ENCODE results near the gene NEK6.
A peak's percentile ranks its signal among the peaks of the same experiment; 100 is the strongest.

The NEK6 gene

GRCh38 chr9:124292696-124293593 lies 35.2 kb downstream of the NEK6 start:
- H3K4me1 Mint-ChIP-seq (ENCODE audit: low read depth in 2 of 2): peaks cover 23 to 26% of the 10 kb centered on the region in 2 donors
- DNase-seq (no peak), ATAC-seq (replicated peaks) (no peak)
- H3K9me3 Mint-ChIP-seq: no peaks in the 10 kb centered on the region
- peak overlapping the region; percentile 84 to 88 for H3K27ac Mint-ChIP-seq
- no peak overlapping the region for H3K4me3 Mint-ChIP-seq
- no peaks in the 10 kb centered on the region for H3K36me3 Mint-ChIP-seq (ENCODE audit: insufficient read depth)
- H3K27me3 Mint-ChIP-seq: no peaks in the 10 kb centered on the region

GRCh38 chr9:124293718-124294506 lies 36.2 kb downstream of the NEK6 start:
- DNase-seq (peak in 1 of 3 experiments; percentile 9), ATAC-seq (replicated peaks) (no peak)
- Mint-ChIP-seq H3K27me3 (no peaks in the 10 kb centered on the region), H3K4me1 (ENCODE audit: low read depth in 2 of 2) (peaks cover 23 to 28% of the 10 kb centered on the region in 2 donors), H3K9me3 (no peaks in the 10 kb centered on the region), H3K36me3 (ENCODE audit: insufficient read depth) (no peaks in the 10 kb centered on the region), H3K4me3 (no peak overlapping the region), H3K27ac (peak overlapping the region; percentile 68 to 79)

- Mint-ChIP-seq H3K4me3 (no peak overlapping the region), H3K36me3 (ENCODE audit: insufficient read depth) (no peaks in the 10 kb centered on the region), H3K9me3 (no peaks in the 10 kb centered on the region), H3K27ac (peak overlapping the region; percentile 63 to 79), H3K27me3 (no peaks in the 10 kb centered on the region), H3K4me1 (ENCODE audit: low read depth in 2 of 2) (peaks cover 27 to 38% of the 10 kb centered on the region in 2 donors)
- DNase-seq: no peak
- ATAC-seq (replicated peaks): no peak
These were observed 37.5 kb downstream of the NEK6 start for GRCh38 chr9:124295159-124295794.

- Mint-ChIP-seq H3K9me3 (no peaks in the 10 kb centered on the region), H3K4me3 (no peak overlapping the region), H3K27ac (no peak overlapping the region), H3K4me1 (ENCODE audit: low read depth in 2 of 2) (peaks cover 24 to 40% of the 10 kb centered on the region in 2 donors), H3K27me3 (no peaks in the 10 kb centered on the region), H3K36me3 (ENCODE audit: insufficient read depth) (no peaks in the 10 kb centered on the region)
- DNase-seq (no peak), ATAC-seq (replicated peaks) (no peak)
These were observed 38.3 kb downstream of the NEK6 start for GRCh38 chr9:124296094-124296493.

- DNase-seq: no peak
- Mint-ChIP-seq H3K27ac (no peak overlapping the region), H3K27me3 (no peaks in the 10 kb centered on the region), H3K36me3 (ENCODE audit: insufficient read depth) (no peaks in the 10 kb centered on the region), H3K4me1 (ENCODE audit: low read depth in 2 of 2) (peaks cover 16 to 40% of the 10 kb centered on the region in 2 donors), H3K4me3 (no peak overlapping the region), H3K9me3 (no peaks in the 10 kb centered on the region)
- no peak for ATAC-seq (replicated peaks)
These were observed 39.2 kb downstream of the NEK6 start for GRCh38 chr9:124296796-124297550.

- Mint-ChIP-seq H3K36me3 (ENCODE audit: insufficient read depth) (peaks cover 2% of the 10 kb centered on the region), H3K4me1 (ENCODE audit: low read depth in 2 of 2) (peaks cover 13 to 39% of the 10 kb centered on the region in 2 donors), H3K27me3 (no peaks in the 10 kb centered on the region), H3K4me3 (no peak overlapping the region), H3K27ac (no peak overlapping the region), H3K9me3 (no peaks in the 10 kb centered on the region)
- no peak for DNase-seq
- ATAC-seq (replicated peaks): no peak
These were observed 39.8 kb downstream of the NEK6 start for GRCh38 chr9:124297551-124297901.

- H3K27me3 Mint-ChIP-seq: no peaks in the 10 kb centered on the region
- no peak overlapping the region for H3K4me3 Mint-ChIP-seq
- ATAC-seq (replicated peaks): no peak
- H3K4me1 Mint-ChIP-seq (ENCODE audit: low read depth in 2 of 2): peaks cover 10 to 36% of the 10 kb centered on the region in 2 donors
- peaks cover 5% of the 10 kb centered on the region for H3K36me3 Mint-ChIP-seq (ENCODE audit: insufficient read depth)
- no peaks in the 10 kb centered on the region for H3K9me3 Mint-ChIP-seq
- peak overlapping the region; percentile 25 to 83 for H3K27ac Mint-ChIP-seq
- DNase-seq: no peak
These were observed 40.3 kb downstream of the NEK6 start for GRCh38 chr9:124297915-124298645.

GRCh38 chr9:124298646-124299235 lies 41.0 kb downstream of the NEK6 start:
- peak overlapping the region; percentile 25 to 83 for H3K27ac Mint-ChIP-seq
- no peak for ATAC-seq (replicated peaks)
- no peak overlapping the region for H3K4me3 Mint-ChIP-seq
- H3K4me1 Mint-ChIP-seq (ENCODE audit: low read depth in 2 of 2): peaks cover 10 to 36% of the 10 kb centered on the region in 2 donors
- no peaks in the 10 kb centered on the region for H3K9me3 Mint-ChIP-seq
- no peaks in the 10 kb centered on the region for H3K27me3 Mint-ChIP-seq
- no peak for DNase-seq
- peaks cover 5% of the 10 kb centered on the region for H3K36me3 Mint-ChIP-seq (ENCODE audit: insufficient read depth)

GRCh38 chr9:124299515-124300090 lies 41.9 kb downstream of the NEK6 start:
- peak overlapping the region; percentile 69 to 83 for H3K27ac Mint-ChIP-seq
- peaks cover 5% of the 10 kb centered on the region for H3K36me3 Mint-ChIP-seq (ENCODE audit: insufficient read depth)
- ATAC-seq (replicated peaks) (no peak), DNase-seq (no peak)
- H3K27me3 Mint-ChIP-seq: no peaks in the 10 kb centered on the region
- H3K9me3 Mint-ChIP-seq: no peaks in the 10 kb centered on the region
- no peak overlapping the region for H3K4me3 Mint-ChIP-seq
- H3K4me1 Mint-ChIP-seq (ENCODE audit: low read depth in 2 of 2): peaks cover 7 to 31% of the 10 kb centered on the region in 2 donors

- H3K4me1 Mint-ChIP-seq (ENCODE audit: low read depth in 2 of 2): peaks cover 5 to 24% of the 10 kb centered on the region in 2 donors
- no peak for ATAC-seq (replicated peaks)
- DNase-seq: no peak
- H3K36me3 Mint-ChIP-seq (ENCODE audit: insufficient read depth): peaks cover 5% of the 10 kb centered on the region
- H3K9me3 Mint-ChIP-seq: no peaks in the 10 kb centered on the region
- H3K27ac Mint-ChIP-seq: peak overlapping the region; percentile 20 to 69
- no peaks in the 10 kb centered on the region for H3K27me3 Mint-ChIP-seq
- H3K4me3 Mint-ChIP-seq: no peak overlapping the region
These were observed 42.6 kb downstream of the NEK6 start for GRCh38 chr9:124300312-124300711.

- peak overlapping the region; percentile 8 for H3K27ac Mint-ChIP-seq
- no peaks in the 10 kb centered on the region for H3K27me3 Mint-ChIP-seq
- H3K4me3 Mint-ChIP-seq: no peak overlapping the region
- H3K36me3 Mint-ChIP-seq (ENCODE audit: insufficient read depth): peaks cover 11% of the 10 kb centered on the region
- H3K4me1 Mint-ChIP-seq (ENCODE audit: low read depth in 2 of 2): peaks cover 8 to 23% of the 10 kb centered on the region in 2 donors
- no peak for DNase-seq
- ATAC-seq (replicated peaks): no peak
- no peaks in the 10 kb centered on the region for H3K9me3 Mint-ChIP-seq
These were observed 45.2 kb downstream of the NEK6 start for GRCh38 chr9:124302921-124303320.

GRCh38 chr9:124303762-124304161 lies 46.0 kb downstream of the NEK6 start:
- H3K4me1 Mint-ChIP-seq (ENCODE audit: low read depth in 2 of 2): peaks cover 8 to 20% of the 10 kb centered on the region in 2 donors
- H3K27me3 Mint-ChIP-seq: no peaks in the 10 kb centered on the region
- H3K9me3 Mint-ChIP-seq: no peaks in the 10 kb centered on the region
- H3K27ac Mint-ChIP-seq: no peak overlapping the region
- H3K36me3 Mint-ChIP-seq (ENCODE audit: insufficient read depth): peaks cover 11% of the 10 kb centered on the region
- ATAC-seq (replicated peaks) (no peak), DNase-seq (no peak)
- no peak overlapping the region for H3K4me3 Mint-ChIP-seq

Data from effector memory CD8-positive, alpha-beta T cell (primary cell).